K562 (cell line): ENCODE measurements around the gene ZNF581. TPM values are rescaled to one million over a fixed set of nuclear protein-coding genes. Genes with fewer than 3 reads are reported as not detected.

ENCODE experiments used
- CHD1 ChIP-seq: fragments of 200-600 bp; sonication (generic); IDR thresholded peaks from one replicate; pipeline ENCODE4 v1.6.1; 2012; ENCODE audit warnings: mild to moderate bottlenecking, moderate library complexity, low read length, inconsistent platforms
- KLF1 ChIP-seq: fragments of 450-650 bp; IDR thresholded peaks from 2 replicates; pipeline ENCODE4 v1.6.1; 2016; ENCODE audit warnings: missing genetic modification characterization, missing compliant biosample characterization
- KLF10 ChIP-seq: fragments of 250-450 bp; sonication (Bioruptor Pico); IDR thresholded peaks from 2 replicates; pipeline ENCODE4 v1.6.1; 2021; ENCODE audit warnings: matching md5 sums
- MYC ChIP-seq, 2 experiments: fragments of 250-450 bp in 1 of 2; sonication (Bioruptor Pico) in 1 of 2; IDR thresholded peaks; 2 replicates each; pipeline versions ENCODE4 v1.5.1 to v1.6.1; 2012 to 2021; ENCODE audit warnings: low read depth in 2 of 2, borderline replicate concordance in 1 of 2, improper control_type of control experiment in 1 of 2, low read length in 1 of 2, mild to moderate bottlenecking in 1 of 2, moderate library complexity in 1 of 2
- POLR2AphosphoS2 ChIP-seq: IDR thresholded peaks from 2 replicates; pipeline ENCODE4 v1.6.1; 2012; ENCODE audit warnings: low read length, improper control_type of control experiment
- POLR2B ChIP-seq: fragments of 450-650 bp; IDR thresholded peaks from 2 replicates; pipeline ENCODE4 v1.6.1; 2018; ENCODE audit warnings: low read depth; ENCODE audit not compliant: partially characterized antibody
- TAF15 ChIP-seq: fragments of 200-400 bp; formaldehyde crosslinking; IDR thresholded peaks from 2 replicates; pipeline ENCODE4 v1.6.1; 2017; ENCODE audit warnings: mild to moderate bottlenecking, low read depth, low read length, moderate library complexity
- TOE1 ChIP-seq, 2 experiments: fragments of 450-650 bp in 1 of 2; sonication (generic) in 1 of 2; formaldehyde crosslinking in 1 of 2; IDR thresholded peaks; 2 replicates each; pipeline versions ENCODE4 v1.7.1 to v1.8.0; 2016 to 2022; ENCODE audit warnings: borderline replicate concordance in 2 of 2, mild to moderate bottlenecking in 2 of 2, antibody characterized with exemption in 1 of 2, inconsistent platforms in 1 of 2, low read depth in 1 of 2, missing genetic modification reagents in 1 of 2, moderate library complexity in 1 of 2
- U2AF1 ChIP-seq: fragments of 200-400 bp; formaldehyde crosslinking; optimal IDR thresholded peaks from 2 replicates; pipeline ENCODE3; 2017; ENCODE audit warnings: mild to moderate bottlenecking, low read depth, low read length, moderate library complexity
- ZBTB1 ChIP-seq: sonication (generic); formaldehyde crosslinking; IDR thresholded peaks from 2 replicates; pipeline ENCODE4 v1.8.1; 2023; ENCODE audit warnings: missing genetic modification reagents, low read depth, mild to moderate bottlenecking, borderline replicate concordance
- ZC3H11A ChIP-seq: IDR thresholded peaks from 2 replicates; pipeline ENCODE4 v1.6.1; 2012; ENCODE audit warnings: low read depth, low read length, improper control_type of control experiment
- polyA plus RNA-seq, 8 experiments: library from polyadenylated mRNA; depleted of rRNA in 4 of 8; stranded (reverse) in 5 of 8; unstranded in 3 of 8; fragments of >200 nt; fragmentation: Nextera tagmentation in 2 of 8; fragmentation: Illumina TruSeq in 1 of 8; extraction: Ambion mirVana in 2 of 8; extraction: Trizol in 1 of 8; gene quantifications; 2 replicates each; pipeline versions ENCODE4 v1.2.1 to v1.2.3, GENCODE V29; 2011 to 2014; ENCODE audit warnings: inconsistent platforms in 1 of 8, missing spikeins in 1 of 8
- total RNA-seq, 7 experiments: library from RNA; depleted of rRNA in 6 of 7; stranded (reverse); fragments of >200 nt in 6 of 7; fragmentation: Illumina TruSeq in 2 of 7; extraction: Trizol in 2 of 7; gene quantifications; 2 replicates each; pipeline versions ENCODE4 v1.2.1 to v1.2.3, GENCODE V29; 2011 to 2021; ENCODE audit warnings: low replicate concordance in 1 of 7
- TF ChIP-seq, protein P1 (sequence below): IDR thresholded peaks from 3 replicates; pipeline ENCODE4 v1.6.1; 2011; ENCODE audit warnings: borderline replicate concordance, mild to moderate bottlenecking; ENCODE audit not compliant: insufficient read length, insufficient read depth
- TF ChIP-seq, protein P2 (sequence below), 2 experiments: fragments of 450-650 bp; conservative IDR thresholded peaks; 2 replicates each; pipeline ENCODE4 v1.6.1; 2017; ENCODE audit warnings: mild to moderate bottlenecking in 2 of 2, moderate library complexity in 2 of 2
- TF ChIP-seq, protein P3 (sequence below): sonication (generic); formaldehyde crosslinking; IDR thresholded peaks from 2 replicates; pipeline ENCODE4 v1.8.1; 2023; ENCODE audit warnings: mild to moderate bottlenecking, missing genetic modification reagents
- TF ChIP-seq, protein P4 (sequence below): sonication (generic); formaldehyde crosslinking; IDR thresholded peaks from 2 replicates; pipeline ENCODE4 v1.9.0; 2022; ENCODE audit warnings: mild to moderate bottlenecking, missing genetic modification reagents
- TF ChIP-seq, protein P5 (sequence below): sonication (generic); formaldehyde crosslinking; IDR thresholded peaks from 2 replicates; pipeline ENCODE4 v1.8.1; 2022; ENCODE audit warnings: missing genetic modification reagents
- TF ChIP-seq, protein P6 (sequence below): sonication (generic); formaldehyde crosslinking; IDR thresholded peaks from 2 replicates; pipeline ENCODE4 v1.8.1; 2022; ENCODE audit warnings: missing genetic modification reagents

The ZNF581 gene
- total and polyA plus RNA-seq, 9 of the 15 experiments (the other 6 are each of a cell fraction or from before 2014, with no cell fraction given): 2.4 to 39.4 (median 15.4) TPM

DNA sequence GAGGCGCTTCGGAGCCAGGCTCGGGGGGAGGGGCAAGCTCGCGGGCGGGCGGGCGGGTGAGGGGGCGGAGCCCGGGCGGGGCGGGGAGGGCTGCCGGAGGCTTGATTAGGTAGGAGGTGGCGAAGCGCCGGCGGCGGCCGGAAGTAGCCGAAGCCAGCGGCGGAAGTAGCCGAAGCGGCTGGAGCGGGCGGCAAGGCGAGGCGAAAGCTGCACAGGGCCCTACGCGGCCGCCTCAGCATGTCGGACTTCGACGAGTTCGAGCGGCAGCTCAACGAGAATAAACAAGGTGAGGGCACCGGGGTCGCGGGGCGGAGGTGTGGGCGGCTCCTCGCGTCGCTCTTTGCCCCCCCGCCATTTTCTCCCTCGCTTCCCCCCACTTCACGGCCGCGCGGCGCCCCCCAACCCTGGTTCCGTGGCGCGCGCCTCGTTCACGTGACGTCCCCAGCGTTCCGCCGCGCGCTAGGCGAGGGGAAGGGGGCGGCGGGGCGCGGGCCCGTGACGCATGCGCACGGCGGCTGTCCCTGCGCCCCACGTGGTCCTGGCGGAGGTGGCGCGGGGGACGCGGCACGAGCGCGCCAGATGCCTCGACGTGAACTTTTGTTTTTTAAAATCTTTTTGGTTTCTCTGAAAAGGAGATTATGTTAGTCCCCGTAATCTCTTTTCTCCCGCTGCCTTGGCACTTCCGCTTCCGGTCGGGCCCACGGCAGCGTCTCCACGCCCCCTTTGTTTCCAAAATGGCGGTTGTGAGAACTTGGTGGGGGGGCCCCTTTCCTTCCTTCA is 11.6 kb downstream of the ZNF581 start, which contains the start of gene U2AF2 (continued):
- TF ChIP-seq, protein P1, sequence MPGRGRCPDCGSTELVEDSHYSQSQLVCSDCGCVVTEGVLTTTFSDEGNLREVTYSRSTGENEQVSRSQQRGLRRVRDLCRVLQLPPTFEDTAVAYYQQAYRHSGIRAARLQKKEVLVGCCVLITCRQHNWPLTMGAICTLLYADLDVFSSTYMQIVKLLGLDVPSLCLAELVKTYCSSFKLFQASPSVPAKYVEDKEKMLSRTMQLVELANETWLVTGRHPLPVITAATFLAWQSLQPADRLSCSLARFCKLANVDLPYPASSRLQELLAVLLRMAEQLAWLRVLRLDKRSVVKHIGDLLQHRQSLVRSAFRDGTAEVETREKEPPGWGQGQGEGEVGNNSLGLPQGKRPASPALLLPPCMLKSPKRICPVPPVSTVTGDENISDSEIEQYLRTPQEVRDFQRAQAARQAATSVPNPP: no peak
- TF ChIP-seq, protein P2, sequence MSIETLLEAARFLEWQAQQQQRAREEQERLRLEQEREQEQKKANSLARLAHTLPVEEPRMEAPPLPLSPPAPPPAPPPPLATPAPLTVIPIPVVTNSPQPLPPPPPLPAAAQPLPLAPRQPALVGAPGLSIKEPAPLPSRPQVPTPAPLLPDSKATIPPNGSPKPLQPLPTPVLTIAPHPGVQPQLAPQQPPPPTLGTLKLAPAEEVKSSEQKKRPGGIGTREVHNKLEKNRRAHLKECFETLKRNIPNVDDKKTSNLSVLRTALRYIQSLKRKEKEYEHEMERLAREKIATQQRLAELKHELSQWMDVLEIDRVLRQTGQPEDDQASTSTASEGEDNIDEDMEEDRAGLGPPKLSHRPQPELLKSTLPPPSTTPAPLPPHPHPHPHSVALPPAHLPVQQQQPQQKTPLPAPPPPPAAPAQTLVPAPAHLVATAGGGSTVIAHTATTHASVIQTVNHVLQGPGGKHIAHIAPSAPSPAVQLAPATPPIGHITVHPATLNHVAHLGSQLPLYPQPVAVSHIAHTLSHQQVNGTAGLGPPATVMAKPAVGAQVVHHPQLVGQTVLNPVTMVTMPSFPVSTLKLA (conservative IDR thresholded peaks at IDR 0.05): peak; percentile 98 to 99
- TF ChIP-seq POLR2AphosphoS2 (no peak), ZC3H11A (no peak), TOE1 (IDR thresholded peaks at IDR 0.05; ENCODE audit: borderline replicate concordance) (peak; percentile 60; the same call in 1 of the 2 replicates), TOE1 (CRISPR knock-in tag; IDR thresholded peaks at IDR 0.05; ENCODE audit: borderline replicate concordance, low read depth) (no peak), MYC (IDR thresholded peaks at IDR 0.05; ENCODE audit: low read depth, low read length) (peak; percentile 97), MYC (CRISPR knock-in tag; IDR thresholded peaks at IDR 0.05; ENCODE audit: borderline replicate concordance, low read depth) (no peak), U2AF1 (peak; percentile 85), POLR2B (peak; percentile 82), TAF15 (no peak), KLF1 (tag) (peak; percentile 86), ZBTB1 (CRISPR knock-in tag) (peak; percentile 43; the same call in 1 of the 2 replicates), CHD1 (peak; percentile 95), KLF10 (CRISPR knock-in tag) (no peak)
- TF ChIP-seq, protein P3, sequence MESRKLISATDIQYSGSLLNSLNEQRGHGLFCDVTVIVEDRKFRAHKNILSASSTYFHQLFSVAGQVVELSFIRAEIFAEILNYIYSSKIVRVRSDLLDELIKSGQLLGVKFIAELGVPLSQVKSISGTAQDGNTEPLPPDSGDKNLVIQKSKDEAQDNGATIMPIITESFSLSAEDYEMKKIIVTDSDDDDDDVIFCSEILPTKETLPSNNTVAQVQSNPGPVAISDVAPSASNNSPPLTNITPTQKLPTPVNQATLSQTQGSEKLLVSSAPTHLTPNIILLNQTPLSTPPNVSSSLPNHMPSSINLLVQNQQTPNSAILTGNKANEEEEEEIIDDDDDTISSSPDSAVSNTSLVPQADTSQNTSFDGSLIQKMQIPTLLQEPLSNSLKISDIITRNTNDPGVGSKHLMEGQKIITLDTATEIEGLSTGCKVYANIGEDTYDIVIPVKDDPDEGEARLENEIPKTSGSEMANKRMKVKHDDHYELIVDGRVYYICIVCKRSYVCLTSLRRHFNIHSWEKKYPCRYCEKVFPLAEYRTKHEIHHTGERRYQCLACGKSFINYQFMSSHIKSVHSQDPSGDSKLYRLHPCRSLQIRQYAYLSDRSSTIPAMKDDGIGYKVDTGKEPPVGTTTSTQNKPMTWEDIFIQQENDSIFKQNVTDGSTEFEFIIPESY (CRISPR knock-in tag): no peak; the same call in 1 of the 2 replicates
- TF ChIP-seq, protein P4, sequence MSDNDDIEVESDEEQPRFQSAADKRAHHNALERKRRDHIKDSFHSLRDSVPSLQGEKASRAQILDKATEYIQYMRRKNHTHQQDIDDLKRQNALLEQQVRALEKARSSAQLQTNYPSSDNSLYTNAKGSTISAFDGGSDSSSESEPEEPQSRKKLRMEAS: peak; percentile 93
- TF ChIP-seq, protein P5, sequence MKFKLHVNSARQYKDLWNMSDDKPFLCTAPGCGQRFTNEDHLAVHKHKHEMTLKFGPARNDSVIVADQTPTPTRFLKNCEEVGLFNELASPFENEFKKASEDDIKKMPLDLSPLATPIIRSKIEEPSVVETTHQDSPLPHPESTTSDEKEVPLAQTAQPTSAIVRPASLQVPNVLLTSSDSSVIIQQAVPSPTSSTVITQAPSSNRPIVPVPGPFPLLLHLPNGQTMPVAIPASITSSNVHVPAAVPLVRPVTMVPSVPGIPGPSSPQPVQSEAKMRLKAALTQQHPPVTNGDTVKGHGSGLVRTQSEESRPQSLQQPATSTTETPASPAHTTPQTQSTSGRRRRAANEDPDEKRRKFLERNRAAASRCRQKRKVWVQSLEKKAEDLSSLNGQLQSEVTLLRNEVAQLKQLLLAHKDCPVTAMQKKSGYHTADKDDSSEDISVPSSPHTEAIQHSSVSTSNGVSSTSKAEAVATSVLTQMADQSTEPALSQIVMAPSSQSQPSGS: peak; percentile 80
- TF ChIP-seq, protein P6, sequence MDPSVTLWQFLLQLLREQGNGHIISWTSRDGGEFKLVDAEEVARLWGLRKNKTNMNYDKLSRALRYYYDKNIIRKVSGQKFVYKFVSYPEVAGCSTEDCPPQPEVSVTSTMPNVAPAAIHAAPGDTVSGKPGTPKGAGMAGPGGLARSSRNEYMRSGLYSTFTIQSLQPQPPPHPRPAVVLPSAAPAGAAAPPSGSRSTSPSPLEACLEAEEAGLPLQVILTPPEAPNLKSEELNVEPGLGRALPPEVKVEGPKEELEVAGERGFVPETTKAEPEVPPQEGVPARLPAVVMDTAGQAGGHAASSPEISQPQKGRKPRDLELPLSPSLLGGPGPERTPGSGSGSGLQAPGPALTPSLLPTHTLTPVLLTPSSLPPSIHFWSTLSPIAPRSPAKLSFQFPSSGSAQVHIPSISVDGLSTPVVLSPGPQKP (CRISPR knock-in tag): peak; percentile 82; the same call in 1 of the 2 replicates
